ENCODE measurements around the gene C2CD4D.

GRCh38 chr1:151854658-151855057 lies 15.0 kb upstream of the C2CD4D start:
- TF ChIP-seq CTCF (IDR thresholded peaks at IDR 0.05): no peak
- no peak for TF ChIP-seq POLR2A (IDR thresholded peaks at IDR 0.05)
- no peak for TF ChIP-seq EP300 (IDR thresholded peaks at IDR 0.05)
